HG03108 (cell line): Measurements from ENCODE around the gene ANKRD65.
A peak's percentile ranks its signal among the peaks of the same experiment; 100 is the strongest.
"Not testable (repeated sequence)": the region's sequence is repeated elsewhere in the genome, so short reads cannot be mapped to it uniquely, and the experiment has no call there.

Source experiments
- ATAC-seq: cut with Tn5 transposase; IDR thresholded peaks from one replicate; pipeline ENCODE4 v1.9.1; 2021; ENCODE audit warnings: moderate library complexity; ENCODE audit not compliant: unreplicated experiment

ANKRD65 gene

DNA sequence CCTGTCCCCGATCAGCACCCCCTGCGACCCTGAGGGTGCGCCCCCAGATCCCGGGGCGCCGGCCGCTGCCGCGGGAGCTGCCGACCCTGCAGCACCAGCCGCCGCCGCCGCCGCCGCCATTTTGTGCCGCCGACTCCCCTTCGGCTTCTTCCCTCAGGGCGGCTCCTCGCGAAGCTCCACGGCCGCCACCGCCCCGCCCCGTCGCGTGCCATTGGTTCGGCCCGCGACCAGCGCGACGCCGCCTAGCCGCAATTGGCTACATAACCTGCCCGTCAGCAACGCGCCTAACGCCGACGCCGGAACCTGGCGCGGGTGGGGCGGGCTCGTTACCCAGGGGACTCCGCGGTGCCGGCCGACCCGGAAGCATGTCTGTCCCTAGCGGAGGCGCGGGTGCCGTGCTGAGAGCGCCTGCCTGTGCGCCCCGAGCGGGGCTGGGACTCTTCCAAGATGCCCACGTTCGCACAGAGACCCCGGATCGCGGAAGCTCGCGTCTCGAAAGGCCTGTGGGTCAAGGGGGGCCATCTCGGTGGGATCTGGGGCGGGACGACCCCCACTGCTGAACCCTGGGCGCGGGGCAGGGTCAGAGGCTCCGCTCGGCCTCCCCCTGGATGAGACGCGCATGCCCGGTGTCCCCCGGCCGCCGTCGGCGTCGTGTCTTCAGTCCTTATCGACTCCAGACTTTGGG, 21.7 kb downstream of the ANKRD65 start, which contains the start of gene CCNL2:
TSS of gene CCNL2 (minus strand) at position 149 of the 685 bp plus-strand sequence. CDS start at position 120, 29 bp downstream.
- ATAC-seq: peak; percentile 95

DNA sequence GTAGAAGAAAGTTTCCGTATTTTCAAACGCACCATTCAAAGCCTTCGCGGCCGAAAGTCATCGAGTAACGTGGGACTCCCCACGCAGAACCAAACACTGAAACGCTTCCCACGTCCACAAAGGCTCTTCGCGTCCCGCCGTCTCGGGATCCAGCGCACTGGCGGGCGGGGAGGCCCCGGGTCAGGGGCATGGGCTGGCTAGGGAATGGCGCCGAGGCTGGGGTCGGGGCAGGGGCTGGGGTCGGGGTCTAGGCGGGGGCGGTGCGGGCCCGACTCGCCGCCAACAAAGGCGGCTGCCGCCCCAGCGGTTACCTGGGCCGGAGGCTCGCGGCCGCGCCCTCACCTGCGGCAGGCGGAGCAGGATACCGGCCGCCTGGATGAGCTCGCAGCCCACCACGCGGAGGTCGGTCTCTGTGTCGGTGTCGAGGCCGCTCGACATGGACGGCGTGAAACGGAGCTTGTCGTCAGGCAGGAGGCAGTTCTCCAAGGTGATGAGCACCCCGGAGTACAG, 22.3 kb downstream of the ANKRD65 start:
- no peak for ATAC-seq

DNA sequence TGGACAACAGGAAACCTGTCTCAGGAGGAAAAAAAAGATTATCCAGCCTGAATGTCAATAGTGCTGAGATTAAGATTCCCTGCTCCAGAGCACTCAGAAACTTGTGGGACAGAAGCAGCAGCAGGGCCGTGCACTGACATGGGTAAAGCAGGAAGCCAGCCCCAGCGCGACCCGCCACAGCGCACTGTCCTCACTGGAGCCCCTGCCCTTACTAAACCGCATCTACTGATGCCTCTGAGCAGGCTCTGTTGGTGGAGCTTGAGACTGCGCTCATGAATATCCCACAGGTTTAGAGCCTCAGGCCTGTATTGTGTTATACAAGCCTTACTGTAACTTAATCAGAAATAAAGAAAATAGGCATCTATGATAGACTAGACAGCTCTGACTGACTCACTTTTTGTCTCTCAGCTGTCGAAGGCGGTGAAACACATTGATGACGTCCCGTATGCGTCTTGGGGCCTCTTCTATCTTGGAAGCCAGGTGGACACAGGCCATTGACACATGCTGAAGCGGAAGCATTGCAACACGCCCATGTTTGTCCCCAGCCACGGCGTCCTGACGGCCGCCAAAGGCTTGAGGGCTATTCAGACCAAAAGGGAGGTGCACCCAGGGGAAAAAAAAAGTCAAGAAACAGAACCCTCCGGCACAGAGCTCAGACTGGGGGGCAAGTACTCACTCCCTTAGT, 23.1 kb downstream of the ANKRD65 start:
- no peak for ATAC-seq

DNA sequence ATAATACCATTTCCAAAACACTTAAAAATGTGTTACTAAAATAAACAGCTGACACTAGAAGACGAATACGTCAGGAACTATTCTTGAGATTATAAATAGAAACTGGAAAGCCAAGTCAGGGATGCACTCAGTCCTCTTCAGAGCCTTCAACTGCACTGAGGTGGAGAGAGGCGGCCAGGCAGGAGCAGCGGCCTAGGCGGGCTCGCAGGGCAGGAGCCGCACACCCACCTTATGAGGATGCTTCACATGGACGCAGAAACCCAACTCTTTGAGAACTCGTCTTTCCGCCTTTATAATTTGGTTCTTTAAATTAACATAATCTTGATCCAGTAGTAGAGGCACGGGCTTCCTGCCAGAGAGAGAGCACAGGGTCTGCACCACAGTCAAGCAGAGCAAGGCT, 25.9 kb downstream of the ANKRD65 start:
- no peak for ATAC-seq

DNA sequence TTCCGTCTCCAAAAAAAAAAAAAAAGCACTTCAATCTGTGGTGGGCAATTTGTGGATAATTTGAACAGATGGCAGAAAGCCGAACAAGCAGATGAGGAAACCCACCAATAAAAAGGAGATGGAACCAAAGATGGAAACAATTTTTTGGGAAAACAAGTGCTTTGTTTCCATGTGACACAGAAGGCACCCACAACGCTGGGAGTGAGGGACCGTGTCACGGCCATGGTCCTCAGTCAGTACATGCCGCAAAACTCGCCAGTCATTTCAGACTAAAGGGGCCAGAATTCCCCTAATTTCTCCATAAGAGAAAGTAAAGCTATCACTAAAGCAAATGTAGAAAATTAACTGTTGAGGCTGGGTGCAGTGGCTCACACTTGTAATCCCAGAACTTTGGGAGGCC, 27.0 kb downstream of the ANKRD65 start:
- ATAC-seq: no peak

DNA sequence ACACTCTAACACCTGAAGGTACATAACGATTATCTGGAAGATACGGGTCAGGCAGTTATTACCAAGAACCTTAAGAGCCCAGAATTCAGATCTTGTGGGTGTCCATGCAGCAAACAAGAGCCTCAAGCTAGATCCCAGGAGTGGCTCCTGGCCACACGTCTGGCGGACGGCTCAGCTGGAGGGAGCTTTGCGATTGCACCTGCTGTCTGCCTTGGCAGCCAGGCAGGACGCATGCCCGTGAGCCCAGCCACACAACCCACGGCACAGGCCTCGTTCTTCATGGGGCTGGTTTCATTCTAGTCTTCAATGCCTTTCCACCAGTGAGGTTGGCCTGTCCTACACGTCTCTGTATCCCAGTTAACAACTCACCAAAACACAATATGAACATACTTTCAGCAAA, 27.6 kb downstream of the ANKRD65 start:
- ATAC-seq: no peak

DNA sequence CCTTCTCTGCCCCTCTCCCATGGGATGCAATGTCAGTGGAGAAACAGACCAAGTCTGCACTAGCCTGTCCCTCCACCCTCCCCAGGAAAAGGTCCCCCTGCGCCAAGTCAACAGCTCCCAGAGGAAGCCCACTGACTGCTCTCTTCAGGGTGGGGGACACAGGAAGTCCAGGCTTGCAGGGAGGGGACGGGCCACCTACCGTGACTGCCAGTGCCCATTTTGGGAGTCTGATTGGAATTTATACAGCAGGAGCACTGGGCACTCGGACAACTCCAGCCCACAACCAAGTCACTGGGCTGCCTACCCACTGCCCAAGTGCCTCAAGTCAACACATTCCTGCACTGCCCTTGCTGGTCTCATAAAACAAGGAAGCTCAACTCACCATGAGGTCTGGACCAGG, 28.1 kb downstream of the ANKRD65 start:
- ATAC-seq: no peak

DNA sequence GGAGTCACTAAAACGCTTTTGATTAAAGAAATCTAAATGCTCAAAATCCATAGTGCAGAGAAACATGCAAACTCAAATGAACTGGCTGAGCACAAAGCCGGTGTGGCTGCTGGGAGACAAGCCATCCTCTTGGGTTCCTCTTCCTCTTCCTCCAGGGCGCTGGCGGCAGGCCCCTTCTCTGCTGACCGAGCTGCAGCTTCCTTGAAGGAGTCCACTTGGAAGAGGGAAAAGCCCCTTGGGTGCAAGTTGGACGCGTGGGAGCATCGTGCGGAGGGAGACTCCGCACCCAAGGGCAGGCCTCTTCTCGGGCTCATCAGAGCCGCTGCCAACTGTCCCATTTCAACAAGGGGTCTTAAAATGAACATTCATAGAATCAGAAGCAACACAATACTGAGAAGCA, 29.9 kb downstream of the ANKRD65 start:
- ATAC-seq: no peak

DNA sequence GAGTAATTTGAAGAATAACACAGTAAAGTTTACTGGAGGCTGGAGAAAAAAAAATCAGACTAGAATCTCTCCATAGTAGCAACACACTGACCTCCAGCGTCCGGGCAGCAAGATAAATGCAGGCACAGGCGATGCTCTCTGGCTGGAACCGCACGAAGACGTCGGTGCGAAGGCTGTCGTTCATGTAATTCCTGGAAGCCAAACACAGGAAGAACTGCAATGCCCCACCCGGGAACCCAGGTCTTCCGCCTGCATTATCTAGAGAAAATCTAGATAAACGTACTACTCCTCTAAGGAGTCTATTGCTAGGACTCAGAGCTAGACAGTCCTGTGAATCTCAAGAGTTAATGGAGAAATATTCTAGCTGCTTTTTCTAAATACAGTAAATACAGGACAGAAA, 30.4 kb downstream of the ANKRD65 start:
- ATAC-seq: no peak

DNA sequence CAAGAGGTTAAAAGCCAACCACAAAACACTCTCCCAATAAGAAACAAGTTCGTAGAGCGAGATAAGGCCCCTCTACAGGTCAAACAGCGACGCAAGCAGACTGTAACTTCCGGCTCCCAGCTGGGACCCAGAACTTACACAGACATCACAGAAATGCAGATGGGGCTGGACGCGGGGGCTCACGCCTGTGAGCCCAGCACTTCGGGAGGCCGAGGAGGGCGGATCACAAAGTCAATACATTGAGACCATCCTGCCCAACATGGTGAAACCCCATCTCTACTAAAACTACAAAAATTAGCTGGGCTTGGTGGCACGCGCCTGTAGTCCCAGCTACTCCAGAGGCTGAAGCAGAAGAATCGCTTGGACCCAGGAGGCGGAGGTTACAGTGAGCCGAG, 33.0 kb downstream of the ANKRD65 start:
- no peak for ATAC-seq

DNA sequence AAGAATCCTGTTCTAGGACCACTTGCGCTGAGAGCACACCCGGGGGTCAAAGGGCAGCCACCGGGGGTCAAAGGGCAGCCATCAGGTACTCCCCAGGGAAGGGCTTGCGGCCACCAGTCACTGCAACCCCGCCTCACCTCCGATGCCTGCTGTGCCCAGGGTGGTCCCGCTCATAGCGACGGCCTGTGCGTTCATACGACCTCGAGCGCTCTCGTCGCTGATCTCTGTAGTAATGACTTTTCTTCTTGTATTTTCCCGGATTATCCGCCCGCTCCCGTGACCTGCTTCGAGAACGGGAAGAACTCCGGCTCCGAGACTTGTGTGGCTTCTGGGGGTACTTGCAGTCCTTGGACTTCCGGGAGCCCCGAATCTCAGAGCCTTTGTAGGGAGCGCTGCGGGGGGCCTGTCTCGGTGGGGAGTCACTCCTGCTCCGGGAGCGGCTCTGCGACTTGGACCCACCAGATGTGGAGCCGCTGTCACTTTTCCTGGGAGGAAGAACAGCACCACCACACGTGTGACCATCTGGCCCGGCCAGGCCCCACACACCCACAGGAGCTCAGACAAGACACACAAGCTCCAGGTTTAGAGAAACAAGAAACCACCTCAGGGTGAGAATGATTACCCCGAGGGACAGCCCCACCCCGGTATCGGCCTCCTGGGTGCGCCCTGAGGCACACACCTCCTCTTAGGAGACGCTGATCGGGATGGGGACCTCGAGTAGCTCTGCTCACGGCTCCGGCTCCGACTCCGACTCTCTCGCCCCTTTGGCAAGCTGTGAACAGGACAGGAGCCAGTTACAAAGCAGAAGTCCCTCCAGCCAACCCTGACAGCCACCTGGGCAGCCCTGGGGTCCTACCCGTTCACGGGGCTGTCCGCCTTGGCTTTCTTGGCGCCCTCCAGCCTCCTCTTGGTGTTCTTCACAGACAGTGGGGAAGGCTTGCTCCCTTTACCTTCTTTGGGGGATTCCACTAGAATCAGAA, 33.7 kb downstream of the ANKRD65 start:
- no peak for ATAC-seq

DNA sequence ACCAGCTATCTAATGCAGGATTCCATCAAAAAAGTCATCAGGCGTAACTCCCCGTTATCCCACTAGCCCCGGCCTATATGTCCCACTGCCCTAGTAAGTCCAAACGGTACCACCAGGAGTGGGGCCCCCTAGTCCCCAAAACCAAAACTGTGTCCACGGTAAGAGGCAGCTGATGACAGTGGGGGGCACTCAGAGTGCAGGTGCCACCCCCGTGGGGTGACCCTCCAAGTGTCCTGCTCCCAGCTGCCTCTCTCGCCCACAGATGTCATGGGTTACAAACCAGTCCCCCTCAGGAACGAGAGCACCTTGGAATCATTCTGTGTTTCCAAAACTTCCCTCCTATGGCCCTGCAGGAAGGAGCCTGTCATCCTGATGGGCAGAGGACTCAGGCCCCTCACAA, 35.1 kb downstream of the ANKRD65 start:
- ATAC-seq: no peak

DNA sequence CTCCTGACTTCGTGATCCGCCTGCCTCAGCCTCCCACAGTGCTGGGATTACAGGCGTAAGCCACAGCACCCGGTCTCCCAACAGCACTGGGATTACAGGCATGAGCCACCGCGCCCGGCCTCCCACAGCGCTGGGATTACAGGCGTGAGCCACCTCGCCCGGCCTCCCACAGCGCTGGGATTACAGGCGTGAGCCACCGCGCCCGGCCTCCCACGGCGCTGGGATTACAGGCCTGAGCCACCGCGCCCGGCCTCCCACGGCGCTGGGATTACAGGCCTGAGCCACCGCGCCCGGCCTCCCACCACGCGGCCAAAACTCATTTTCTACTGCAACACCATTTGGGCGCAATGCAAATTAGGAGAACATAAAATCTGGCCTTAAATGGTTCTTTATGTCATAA, 35.7 kb downstream of the ANKRD65 start:
- not testable (repeated sequence) for ATAC-seq

DNA sequence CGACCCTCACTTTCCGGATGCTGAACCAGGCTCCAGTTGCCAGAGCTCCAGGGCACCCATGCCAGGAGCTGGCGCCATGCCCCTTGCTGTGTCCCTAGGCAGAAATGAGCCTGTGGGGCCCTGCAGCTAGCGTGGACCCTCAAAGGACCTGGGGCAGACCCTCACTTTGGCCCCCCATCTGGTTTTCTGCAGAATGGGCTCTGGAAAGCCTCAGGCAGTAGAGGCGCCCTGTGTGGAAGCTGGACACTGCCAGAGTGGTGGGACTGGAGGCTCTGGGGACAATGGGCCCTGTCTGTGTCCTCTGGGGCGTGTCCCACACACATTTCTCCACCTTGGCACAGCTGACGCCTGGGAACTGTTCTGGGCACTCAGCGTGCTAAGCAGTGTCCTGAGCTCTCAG, 39.8 kb downstream of the ANKRD65 start:
- no peak for ATAC-seq

DNA sequence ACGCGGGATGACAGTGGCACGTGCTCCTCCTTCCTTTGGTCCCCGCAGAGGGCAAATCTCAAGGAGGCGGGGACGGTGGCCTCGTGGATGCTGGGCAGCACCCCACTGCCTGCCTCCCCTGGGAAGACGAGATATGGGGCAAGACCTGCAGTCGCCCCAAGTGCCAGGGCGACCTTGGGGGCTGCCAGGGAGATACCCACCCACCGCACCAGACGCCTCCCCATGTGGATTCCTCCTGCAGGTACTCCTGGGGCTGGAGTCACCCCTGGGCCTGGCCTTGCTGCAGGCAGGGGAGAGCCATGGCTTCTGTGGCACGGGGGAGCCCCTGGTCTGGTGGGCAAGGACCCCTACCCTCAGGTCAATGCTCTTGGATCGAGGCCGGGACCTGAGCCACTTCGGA, 40.2 kb downstream of the ANKRD65 start:
- ATAC-seq: no peak

DNA sequence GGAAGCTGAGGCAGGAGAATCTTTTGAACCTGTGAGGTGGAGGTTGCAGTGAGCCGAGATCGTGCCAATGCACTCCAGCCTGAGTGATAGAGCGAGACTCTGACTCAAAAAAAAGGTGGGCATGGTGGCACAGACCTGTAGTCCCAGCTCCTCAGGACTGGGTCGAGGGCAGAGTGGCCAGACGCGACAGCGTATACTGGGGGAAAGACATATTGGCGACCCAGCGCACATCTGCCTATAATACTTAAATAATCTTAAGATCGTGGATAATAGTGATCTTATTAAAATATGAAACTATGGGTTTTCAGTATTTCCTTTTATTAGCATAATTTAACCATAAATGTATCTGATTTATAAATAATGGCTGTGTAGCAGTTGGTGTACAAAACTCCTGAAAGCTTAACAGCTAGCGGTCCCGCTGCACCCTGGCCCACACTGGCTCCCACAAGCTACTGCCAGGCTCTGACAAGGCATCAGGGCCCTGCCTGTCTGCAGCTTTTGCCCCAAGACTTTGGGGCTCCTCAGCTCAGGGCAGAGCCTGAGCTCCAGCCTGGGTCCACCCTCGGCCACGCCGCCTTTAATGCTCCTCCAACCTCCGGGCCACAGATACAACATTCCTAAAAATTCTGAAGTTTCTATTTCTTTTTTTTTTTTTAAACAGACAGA, 43.4 kb downstream of the ANKRD65 start:
- ATAC-seq: no peak

DNA sequence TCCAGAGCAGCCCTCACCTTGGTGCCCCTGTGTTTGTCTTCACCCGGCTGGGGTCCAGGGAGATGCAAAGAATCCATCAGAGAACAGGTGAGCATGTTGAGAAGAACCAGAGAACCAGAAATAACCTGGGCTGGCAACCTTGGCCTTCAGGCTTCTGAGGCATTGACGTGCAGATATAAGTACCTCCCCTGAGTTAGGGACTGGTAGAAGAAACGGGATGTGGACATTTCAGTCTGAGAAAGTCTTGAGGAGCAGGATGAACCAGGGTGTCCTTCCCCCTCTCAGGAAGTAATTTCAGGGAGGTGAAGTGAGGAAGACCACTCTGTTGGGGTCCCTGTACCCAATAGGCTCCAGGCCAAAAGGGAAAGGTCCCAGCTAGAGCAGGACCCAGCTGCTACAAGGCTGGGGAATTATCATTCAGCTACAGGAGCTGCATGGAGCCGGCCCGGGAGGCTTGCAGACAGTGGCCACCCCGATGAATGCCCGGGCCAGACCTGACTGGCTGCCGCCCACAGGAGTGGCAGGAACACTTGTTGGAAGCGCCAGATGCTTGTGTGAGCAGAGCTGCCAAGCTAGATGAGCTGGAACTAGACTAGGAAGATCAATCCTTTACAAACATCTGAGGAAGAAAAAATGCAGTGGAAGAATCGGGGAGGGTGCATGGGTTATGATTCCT, 44.4 kb downstream of the ANKRD65 start:
- no peak for ATAC-seq

DNA sequence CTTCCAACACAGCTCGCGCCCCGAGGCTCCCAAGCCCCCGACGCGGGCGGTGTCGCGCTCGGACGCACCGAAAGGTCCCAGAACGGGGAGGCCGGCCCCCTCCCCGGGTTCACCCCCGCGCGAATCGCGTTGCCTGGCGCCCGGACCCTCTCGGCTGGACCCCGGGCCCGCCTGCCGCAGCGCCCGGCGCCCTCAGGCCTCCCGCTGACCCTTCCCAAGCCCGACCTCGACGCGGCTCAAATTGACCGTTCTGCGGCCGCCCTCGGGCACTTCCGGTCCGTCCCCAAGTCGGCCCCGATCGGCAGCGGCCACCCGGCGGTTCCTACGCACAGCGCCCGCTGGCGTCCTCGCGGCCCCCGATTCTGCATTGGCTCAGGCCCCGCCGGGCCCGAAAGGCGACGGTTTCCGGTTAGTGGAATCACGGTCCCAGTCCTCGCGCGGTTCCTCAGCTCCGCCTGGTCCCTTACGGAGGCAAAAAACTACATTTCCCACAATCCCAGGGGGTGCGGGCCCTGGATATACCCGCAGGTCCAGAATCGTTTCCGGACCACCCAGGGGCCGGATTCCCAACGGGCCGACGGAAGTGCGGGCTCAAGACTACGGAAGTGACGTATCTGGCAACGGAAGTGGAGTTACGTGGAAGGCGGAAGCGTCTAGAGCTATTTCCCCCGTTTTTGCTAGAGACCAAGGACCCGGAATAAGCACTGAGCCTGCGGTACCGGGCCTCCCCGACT, 46.0 kb downstream of the ANKRD65 start, which contains the start of gene AURKAIP1:
TSS of gene AURKAIP1 (minus strand) at position 279 of the 734 bp plus-strand sequence. CDS start 451 bp downstream, outside the sequence.
- ATAC-seq: peak; percentile 84

DNA sequence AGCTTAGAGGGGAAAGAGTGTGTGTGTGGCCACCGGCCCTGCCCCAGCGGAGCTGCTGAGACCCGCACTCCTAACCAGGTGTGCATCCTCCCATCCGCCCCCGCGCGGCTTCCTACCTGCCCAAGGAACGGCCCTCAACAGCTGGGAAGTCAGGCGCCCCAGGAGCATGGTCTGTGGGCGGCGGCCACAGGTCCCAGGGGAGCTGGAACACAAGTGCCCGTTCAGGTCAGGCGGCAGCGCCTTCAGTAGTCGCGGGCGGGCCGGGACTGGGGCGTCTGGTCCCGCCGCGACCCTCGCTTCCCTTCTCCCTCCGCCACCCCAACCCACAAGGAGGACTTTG, 46.5 kb downstream of the ANKRD65 start:
- no peak for ATAC-seq
